ENCODE results near the gene PKP1.

- TF ChIP-seq ZFP3 (CRISPR knock-in tag; IDR thresholded peaks at IDR 0.05), result no peak
- no peak for TF ChIP-seq RARB (CRISPR knock-in tag; IDR thresholded peaks at IDR 0.05)
- TF ChIP-seq, protein P1, sequence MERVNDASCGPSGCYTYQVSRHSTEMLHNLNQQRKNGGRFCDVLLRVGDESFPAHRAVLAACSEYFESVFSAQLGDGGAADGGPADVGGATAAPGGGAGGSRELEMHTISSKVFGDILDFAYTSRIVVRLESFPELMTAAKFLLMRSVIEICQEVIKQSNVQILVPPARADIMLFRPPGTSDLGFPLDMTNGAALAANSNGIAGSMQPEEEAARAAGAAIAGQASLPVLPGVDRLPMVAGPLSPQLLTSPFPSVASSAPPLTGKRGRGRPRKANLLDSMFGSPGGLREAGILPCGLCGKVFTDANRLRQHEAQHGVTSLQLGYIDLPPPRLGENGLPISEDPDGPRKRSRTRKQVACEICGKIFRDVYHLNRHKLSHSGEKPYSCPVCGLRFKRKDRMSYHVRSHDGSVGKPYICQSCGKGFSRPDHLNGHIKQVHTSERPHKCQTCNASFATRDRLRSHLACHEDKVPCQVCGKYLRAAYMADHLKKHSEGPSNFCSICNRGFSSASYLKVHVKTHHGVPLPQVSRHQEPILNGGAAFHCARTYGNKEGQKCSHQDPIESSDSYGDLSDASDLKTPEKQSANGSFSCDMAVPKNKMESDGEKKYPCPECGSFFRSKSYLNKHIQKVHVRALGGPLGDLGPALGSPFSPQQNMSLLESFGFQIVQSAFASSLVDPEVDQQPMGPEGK (CRISPR knock-in tag; IDR thresholded peaks at IDR 0.05; ENCODE audit: borderline replicate concordance), result no peak
- TF ChIP-seq PPARA (CRISPR knock-in tag; IDR thresholded peaks at IDR 0.05; ENCODE audit: borderline replicate concordance), result no peak
- no peak for TF ChIP-seq TCF4 (CRISPR knock-in tag; IDR thresholded peaks at IDR 0.05; ENCODE audit: borderline replicate concordance)
- no peak for TF ChIP-seq CSRNP3 (CRISPR knock-in tag; IDR thresholded peaks at IDR 0.05)
- no peak for TF ChIP-seq ZNF565 (CRISPR knock-in tag; conservative IDR thresholded peaks at IDR 0.05; ENCODE audit: low read depth)
- TF ChIP-seq, protein P2, sequence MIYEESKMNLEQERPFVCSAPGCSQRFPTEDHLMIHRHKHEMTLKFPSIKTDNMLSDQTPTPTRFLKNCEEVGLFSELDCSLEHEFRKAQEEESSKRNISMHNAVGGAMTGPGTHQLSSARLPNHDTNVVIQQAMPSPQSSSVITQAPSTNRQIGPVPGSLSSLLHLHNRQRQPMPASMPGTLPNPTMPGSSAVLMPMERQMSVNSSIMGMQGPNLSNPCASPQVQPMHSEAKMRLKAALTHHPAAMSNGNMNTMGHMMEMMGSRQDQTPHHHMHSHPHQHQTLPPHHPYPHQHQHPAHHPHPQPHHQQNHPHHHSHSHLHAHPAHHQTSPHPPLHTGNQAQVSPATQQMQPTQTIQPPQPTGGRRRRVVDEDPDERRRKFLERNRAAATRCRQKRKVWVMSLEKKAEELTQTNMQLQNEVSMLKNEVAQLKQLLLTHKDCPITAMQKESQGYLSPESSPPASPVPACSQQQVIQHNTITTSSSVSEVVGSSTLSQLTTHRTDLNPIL (CRISPR knock-in tag; IDR thresholded peaks at IDR 0.05; ENCODE audit: low read depth), result no peak
- TF ChIP-seq ISL1 (CRISPR knock-in tag; IDR thresholded peaks at IDR 0.05), result no peak
- no peak for TF ChIP-seq SNAI2 (CRISPR knock-in tag; IDR thresholded peaks at IDR 0.05)
- TF ChIP-seq BACH2 (CRISPR knock-in tag; IDR thresholded peaks at IDR 0.05; ENCODE audit: borderline replicate concordance), result no peak
- TF ChIP-seq CSDC2 (CRISPR knock-in tag; IDR thresholded peaks at IDR 0.05), result no peak
These were observed 28.5 kb upstream of the PKP1 start for GRCh38 chr1:201254625-201255478.

Measured in SK-N-SH treated with all-trans-retinoic acid at 6 μM for 48 hours (cell line).